Activated T-cell treated with anti-CD3 and anti-CD28 coated beads, Interleukin-2, amount 50 U/mL, for 24 hours (primary cell): Measurements from ENCODE around the gene PVALB.
A peak's percentile ranks its signal among the peaks of the same experiment; 100 is the strongest.

ENCODE experiments used
- DNase-seq: peaks from one replicate; pipeline ENCODE4 v3.0.0-alpha.2; 2020
- H3K27ac Mint-ChIP-seq: 2 replicates; pipeline ENCODE4 v1.8.0; 2020; ENCODE audit warnings: mild to moderate bottlenecking, mixed read lengths
- H3K27me3 Mint-ChIP-seq: 2 replicates; pipeline ENCODE4 v1.8.0; 2020; ENCODE audit warnings: mixed read lengths
- H3K36me3 Mint-ChIP-seq: 2 replicates; pipeline ENCODE4 v1.8.0; 2020; ENCODE audit warnings: low read depth, mixed read lengths
- H3K4me1 Mint-ChIP-seq: 2 replicates; pipeline ENCODE4 v1.8.0; 2020; ENCODE audit warnings: low read depth, mixed read lengths
- H3K4me3 Mint-ChIP-seq: 2 replicates; pipeline ENCODE4 v1.8.0; 2020; ENCODE audit warnings: mild to moderate bottlenecking, moderate library complexity, mixed read lengths
- H3K9me3 Mint-ChIP-seq: 2 replicates; pipeline ENCODE4 v1.8.0; 2020; ENCODE audit warnings: mixed read lengths

PVALB gene

DNA sequence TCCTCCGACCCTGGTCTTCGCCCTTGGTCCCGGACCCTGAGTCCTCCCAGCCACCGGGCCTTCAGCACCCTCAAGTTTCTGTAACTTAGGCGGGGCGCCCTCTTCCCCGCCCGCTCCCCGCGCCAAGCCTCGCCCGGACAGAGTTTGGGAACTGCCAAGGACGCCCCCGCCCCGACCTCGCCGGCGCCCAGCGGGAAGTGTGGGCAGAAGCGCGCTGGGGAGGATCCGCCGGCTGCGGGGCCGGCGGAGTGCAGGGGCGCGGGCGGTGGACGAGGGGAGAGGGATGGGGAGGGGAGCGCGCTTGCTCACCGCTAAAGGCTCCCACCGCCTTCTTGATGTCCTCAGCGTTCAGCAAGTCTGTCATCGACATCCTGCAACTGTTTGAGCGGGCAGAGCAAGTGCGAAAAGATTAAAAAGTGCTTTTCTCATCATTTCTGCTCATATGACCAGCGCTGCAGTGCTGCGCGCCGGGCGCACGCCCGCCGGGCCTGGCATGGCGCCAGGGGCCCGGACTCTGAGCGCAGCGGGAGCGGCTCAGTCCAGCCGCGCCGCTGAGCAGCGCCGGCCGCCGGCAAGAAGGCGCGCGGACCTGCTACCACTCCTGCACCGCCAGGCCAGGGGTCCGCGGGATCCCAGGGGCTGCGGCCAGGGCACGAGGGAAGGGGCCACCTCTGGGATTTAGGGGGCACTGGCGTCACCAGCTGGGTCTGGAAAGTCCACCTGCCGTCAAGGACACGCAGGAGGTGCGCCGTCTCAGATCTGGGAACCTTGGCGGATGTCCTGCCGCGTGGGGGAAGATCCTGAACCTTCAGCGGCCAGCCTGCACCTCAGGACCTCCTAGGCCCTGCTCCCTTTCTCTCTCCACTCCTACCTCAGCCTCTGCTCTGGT is at the start of gene PVALB:
Gene PVALB (minus strand): TSS at position 400 of the 889 bp plus-strand sequence. CDS start 30 bp downstream, at position 370.
- H3K27me3 Mint-ChIP-seq = peaks cover 72% of the 10 kb centered on the region
- no peak within 1 kb of the TSS for H3K27ac Mint-ChIP-seq
- H3K4me1 Mint-ChIP-seq = peaks cover 5% of the 10 kb centered on the region
- no peaks in the 10 kb centered on the region for H3K36me3 Mint-ChIP-seq
- no peak for DNase-seq
- no peaks in the 10 kb centered on the region for H3K9me3 Mint-ChIP-seq
- no peak within 1 kb of the TSS for H3K4me3 Mint-ChIP-seq

DNA sequence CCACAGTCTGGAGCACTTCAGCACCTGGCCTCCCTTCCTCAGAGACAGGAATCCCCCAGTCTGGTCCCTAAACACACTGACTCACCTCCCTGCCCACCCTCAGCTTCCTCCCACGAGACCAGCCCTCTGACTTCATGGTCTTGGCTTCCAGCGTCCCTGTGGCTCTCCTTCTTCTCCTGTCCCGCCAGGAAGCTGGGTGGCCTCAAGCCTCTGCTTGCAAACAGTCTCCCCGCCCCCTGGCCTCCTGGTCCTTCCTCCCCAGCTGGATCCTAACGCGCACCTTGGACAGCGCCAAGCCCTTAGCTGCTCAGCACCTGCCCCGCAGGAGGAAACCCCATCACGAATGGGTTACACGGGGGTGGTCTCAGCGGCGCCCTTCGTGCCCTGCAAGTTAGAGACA is 48.5 kb upstream of the PVALB start:
- Mint-ChIP-seq H3K27me3 (no peaks in the 10 kb centered on the region), H3K9me3 (no peaks in the 10 kb centered on the region), H3K27ac (peak overlapping the region; percentile 8), H3K36me3 (no peaks in the 10 kb centered on the region), H3K4me3 (no peak overlapping the region), H3K4me1 (peaks cover 28% of the 10 kb centered on the region)
- DNase-seq = no peak

DNA sequence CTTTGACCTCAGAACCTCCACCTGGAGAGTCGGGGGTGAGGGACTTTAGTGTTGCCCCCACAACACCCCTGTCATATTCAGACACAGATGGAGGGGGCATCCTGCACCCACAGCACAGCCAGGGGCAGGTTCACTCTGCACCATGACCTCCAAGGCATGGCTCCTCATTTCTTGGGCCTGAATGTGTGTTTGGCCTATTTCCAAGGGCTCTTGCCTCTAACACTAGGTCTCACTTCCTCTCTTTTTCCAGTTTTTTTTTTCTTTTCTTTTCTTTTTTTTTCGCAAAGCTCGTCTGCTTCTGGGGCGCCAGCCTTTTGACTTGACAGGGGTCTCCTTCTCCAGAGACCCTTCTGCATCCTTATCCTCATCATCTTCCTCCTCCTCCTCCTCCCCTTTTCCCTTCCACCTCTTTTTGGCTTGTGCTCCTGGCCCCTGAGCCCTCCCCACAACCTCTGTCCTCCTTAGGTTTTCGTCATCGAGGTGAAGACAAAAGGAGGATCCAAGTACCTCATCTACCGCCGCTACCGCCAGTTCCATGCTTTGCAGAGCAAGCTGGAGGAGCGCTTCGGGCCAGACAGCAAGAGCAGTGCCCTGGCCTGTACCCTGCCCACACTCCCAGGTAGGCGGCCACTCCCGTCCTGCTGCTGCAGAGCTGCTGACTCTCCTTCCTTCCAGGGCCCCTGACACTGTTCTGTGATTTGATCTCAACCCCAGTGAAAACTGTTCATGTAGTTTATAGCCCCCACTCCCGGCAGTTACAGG is 47.8 kb upstream of the PVALB start:
- DNase-seq = no peak
- H3K4me1 Mint-ChIP-seq = peaks cover 35% of the 10 kb centered on the region
- no peak overlapping the region for H3K4me3 Mint-ChIP-seq
- no peak overlapping the region for H3K27ac Mint-ChIP-seq
- H3K27me3 Mint-ChIP-seq = no peaks in the 10 kb centered on the region
- H3K36me3 Mint-ChIP-seq = no peaks in the 10 kb centered on the region
- no peaks in the 10 kb centered on the region for H3K9me3 Mint-ChIP-seq

GRCh38 chr22:36863979-36864378 is 47.1 kb upstream of the PVALB start:
- no peak overlapping the region for H3K27ac Mint-ChIP-seq
- DNase-seq = no peak
- no peaks in the 10 kb centered on the region for H3K27me3 Mint-ChIP-seq
- H3K36me3 Mint-ChIP-seq = no peaks in the 10 kb centered on the region
- peaks cover 37% of the 10 kb centered on the region for H3K4me1 Mint-ChIP-seq
- H3K9me3 Mint-ChIP-seq = no peaks in the 10 kb centered on the region
- H3K4me3 Mint-ChIP-seq = no peak overlapping the region

DNA sequence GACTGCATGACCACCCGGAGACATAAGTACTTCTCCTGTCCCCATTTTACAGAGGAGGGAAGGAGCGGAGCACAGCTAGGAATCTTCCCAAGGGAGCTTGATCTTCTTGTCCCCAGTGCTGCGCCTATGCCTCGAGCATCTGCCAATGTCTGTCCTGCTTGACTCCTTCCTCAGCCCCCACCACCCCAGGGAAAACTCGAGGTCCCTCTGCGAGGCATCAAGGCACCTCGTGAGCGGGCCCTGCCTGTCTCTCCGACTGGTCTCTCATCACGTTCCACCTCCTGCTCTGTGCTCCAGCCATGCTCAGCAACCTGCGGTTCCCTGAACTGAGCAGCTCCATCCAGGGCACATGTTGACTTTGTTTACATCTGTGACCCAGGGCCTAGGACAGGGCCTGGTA is 46.4 kb upstream of the PVALB start:
- no peak overlapping the region for H3K27ac Mint-ChIP-seq
- no peaks in the 10 kb centered on the region for H3K9me3 Mint-ChIP-seq
- H3K36me3 Mint-ChIP-seq = no peaks in the 10 kb centered on the region
- no peak overlapping the region for H3K4me3 Mint-ChIP-seq
- no peaks in the 10 kb centered on the region for H3K27me3 Mint-ChIP-seq
- peaks cover 37% of the 10 kb centered on the region for H3K4me1 Mint-ChIP-seq
- peak; percentile 20 for DNase-seq

DNA sequence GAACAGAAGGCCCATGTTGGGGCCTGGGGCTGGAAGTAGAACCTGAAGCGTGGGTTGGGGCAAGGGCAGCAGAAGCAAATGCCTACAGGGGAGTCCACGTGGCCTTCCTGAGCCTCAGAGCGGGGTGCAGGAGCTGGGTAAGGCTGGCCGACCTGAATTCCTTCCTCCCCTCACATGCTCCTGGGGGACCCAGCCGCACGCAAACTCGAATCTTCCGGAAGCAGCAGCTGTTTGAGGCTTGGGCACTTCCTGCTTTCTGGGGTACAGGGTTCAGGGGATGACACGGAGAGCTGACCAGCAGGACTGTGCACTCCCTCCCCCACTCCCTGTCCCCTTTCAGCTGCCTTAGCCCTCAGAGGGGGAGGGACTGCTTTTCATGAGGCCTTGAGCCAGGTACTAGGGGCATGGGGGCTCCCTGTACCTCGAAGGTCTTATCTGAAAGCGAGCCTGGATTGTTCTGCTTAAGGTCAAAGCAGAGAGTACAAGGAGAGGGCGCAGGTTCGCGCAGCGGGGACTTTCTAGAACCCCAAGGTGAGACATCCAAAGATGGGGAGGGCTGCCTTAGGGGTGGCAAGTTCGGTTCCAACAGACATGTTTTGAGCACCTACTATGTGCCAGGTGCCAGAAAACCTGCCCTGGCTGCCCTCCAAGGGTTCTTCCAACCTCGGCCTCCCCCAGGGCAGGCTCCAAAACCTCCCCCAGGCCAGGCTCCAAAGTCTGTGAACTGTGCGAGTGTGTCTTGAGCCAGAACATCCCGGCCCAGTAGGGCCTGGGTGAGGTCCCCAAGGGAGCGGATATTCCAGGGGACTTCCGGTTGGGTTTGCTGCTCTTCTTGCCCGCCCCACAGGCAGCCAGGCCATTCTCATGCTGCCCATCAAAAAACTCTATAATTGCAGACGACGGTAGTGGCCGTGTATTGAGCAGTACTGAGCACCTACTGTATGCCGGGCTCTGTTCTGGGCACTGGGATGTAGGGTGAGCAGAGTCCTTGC is 45.7 kb upstream of the PVALB start:
- Mint-ChIP-seq H3K27ac (peak overlapping the region; percentile 92), H3K4me3 (no peak overlapping the region), H3K9me3 (no peaks in the 10 kb centered on the region), H3K36me3 (no peaks in the 10 kb centered on the region), H3K4me1 (peaks cover 37% of the 10 kb centered on the region), H3K27me3 (peaks cover 2% of the 10 kb centered on the region)
- no peak for DNase-seq

DNA sequence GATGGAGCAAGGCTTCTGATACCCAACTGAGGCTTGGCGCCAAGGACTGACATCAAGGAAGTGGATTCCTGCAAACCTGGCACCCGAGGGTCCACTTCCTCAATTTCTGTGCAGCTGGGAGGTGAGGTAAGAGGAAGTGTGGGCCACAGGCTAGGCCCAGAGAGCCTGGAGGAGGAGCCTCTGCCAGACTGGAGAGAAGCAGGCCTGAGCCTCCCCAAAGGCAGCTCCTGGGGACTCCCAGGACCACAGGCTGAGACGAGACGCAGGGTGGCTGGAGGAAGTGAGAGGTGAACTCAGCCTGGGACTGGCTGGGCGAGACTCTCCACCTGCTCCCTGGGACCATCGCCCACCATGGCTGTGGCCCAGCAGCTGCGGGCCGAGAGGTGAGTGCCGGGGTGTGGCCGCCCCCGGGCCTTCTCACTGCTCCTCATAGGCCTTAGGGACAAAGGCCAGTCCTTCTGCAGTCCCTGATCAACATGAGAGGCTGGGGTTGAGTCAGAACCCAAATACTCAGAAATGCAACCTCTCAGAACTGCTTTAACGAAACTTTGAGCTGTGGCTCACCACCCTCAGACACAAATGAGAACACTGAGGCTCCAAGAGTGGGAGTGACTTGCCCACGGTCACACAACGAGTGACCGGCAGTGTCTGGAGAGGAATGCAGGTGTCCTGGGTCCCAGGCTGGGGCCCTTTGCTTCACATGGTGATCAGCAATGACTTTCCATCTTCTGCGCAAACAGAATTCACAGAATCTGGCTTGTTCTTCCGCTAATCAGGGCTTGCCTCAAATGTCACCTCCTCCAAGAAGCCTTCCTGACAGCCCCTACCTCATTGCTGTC is 44.2 kb upstream of the PVALB start, which contains the start of gene NCF4:
Gene NCF4 (plus strand): TSS at position 186 of the 839 bp plus-strand sequence. CDS start 166 bp downstream, at position 352.
- Mint-ChIP-seq H3K4me3 (peak within 1 kb of the TSS; percentile 42), H3K9me3 (no peaks in the 10 kb centered on the region), H3K27ac (peak within 1 kb of the TSS; percentile 92), H3K36me3 (no peaks in the 10 kb centered on the region), H3K4me1 (peaks cover 45% of the 10 kb centered on the region), H3K27me3 (peaks cover 10% of the 10 kb centered on the region)
- peak; percentile 65 for DNase-seq

GRCh38 chr22:36860438-36860820 is 43.6 kb upstream of the PVALB start:
- Mint-ChIP-seq H3K36me3 (no peaks in the 10 kb centered on the region), H3K4me1 (peaks cover 44% of the 10 kb centered on the region), H3K27me3 (peaks cover 10% of the 10 kb centered on the region), H3K27ac (peak overlapping the region; percentile 92), H3K4me3 (peak overlapping the region; percentile 36), H3K9me3 (no peaks in the 10 kb centered on the region)
- no peak for DNase-seq

GRCh38 chr22:36860017-36860416 is 43.2 kb upstream of the PVALB start:
- Mint-ChIP-seq H3K27ac (peak overlapping the region; percentile 92), H3K9me3 (no peaks in the 10 kb centered on the region), H3K27me3 (peaks cover 10% of the 10 kb centered on the region), H3K36me3 (no peaks in the 10 kb centered on the region), H3K4me1 (peaks cover 40% of the 10 kb centered on the region), H3K4me3 (no peak overlapping the region)
- DNase-seq = no peak

DNA sequence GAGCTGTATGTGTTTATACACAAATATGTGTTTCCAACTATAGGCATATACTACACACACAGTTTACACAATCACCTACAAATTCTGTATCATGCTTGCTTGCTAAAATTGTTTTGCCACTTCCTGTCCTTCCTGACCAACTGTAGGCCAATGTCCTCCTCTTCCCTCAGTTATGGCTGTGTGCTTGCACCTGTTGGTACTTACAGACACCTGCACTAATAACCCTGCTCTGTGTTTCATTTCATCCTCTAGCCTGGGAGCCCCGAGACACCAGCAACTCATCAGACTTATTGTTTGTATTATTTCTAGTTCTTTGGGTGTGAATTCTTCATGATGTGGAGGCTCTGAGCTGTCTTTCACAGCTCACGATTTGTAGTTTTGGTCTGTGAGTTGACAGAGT is 42.1 kb upstream of the PVALB start:
- peaks cover 38% of the 10 kb centered on the region for H3K4me1 Mint-ChIP-seq
- no peak overlapping the region for H3K27ac Mint-ChIP-seq
- no peaks in the 10 kb centered on the region for H3K9me3 Mint-ChIP-seq
- H3K4me3 Mint-ChIP-seq = no peak overlapping the region
- H3K27me3 Mint-ChIP-seq = peaks cover 10% of the 10 kb centered on the region
- H3K36me3 Mint-ChIP-seq = no peaks in the 10 kb centered on the region
- no peak for DNase-seq

DNA sequence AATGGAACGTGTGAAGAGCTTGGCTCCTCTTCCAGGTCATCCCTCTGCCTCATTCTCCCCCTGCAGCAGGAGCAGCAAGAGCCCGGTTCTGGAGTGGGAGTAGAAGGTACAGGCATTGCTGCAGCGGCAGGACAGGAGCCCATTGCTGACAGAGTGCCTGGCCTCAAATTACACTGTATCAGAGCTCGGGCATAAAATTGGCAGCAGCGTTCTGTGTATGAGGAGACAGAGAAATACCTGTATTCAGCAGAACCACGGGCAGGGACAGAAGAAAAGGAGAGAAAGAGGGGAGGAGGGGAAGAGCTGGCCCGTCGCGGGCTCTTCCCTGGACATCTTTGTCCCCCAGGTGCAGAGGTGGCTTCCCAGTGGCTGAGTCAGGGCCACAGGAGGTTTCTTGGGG is 41.3 kb upstream of the PVALB start:
- H3K4me3 Mint-ChIP-seq = no peak overlapping the region

GRCh38 chr22:36856792-36857135 is 39.9 kb upstream of the PVALB start:
- H3K4me1 Mint-ChIP-seq = peaks cover 40% of the 10 kb centered on the region
- H3K27ac Mint-ChIP-seq = no peak overlapping the region

More for the DNA sequence above, 41.3 kb upstream of the PVALB start:
- no peak overlapping the region for H3K27ac Mint-ChIP-seq
- no peaks in the 10 kb centered on the region for H3K9me3 Mint-ChIP-seq
- H3K27me3 Mint-ChIP-seq = peaks cover 10% of the 10 kb centered on the region
- H3K4me1 Mint-ChIP-seq = peaks cover 44% of the 10 kb centered on the region
- H3K36me3 Mint-ChIP-seq = no peaks in the 10 kb centered on the region
- no peak for DNase-seq

GRCh38 chr22:36856121-36856791 is 39.4 kb upstream of the PVALB start:
- peak; percentile 98 for DNase-seq
- H3K27ac Mint-ChIP-seq = no peak overlapping the region
- peaks cover 10% of the 10 kb centered on the region for H3K27me3 Mint-ChIP-seq
- H3K4me3 Mint-ChIP-seq = peak overlapping the region; percentile 4
- peaks cover 35% of the 10 kb centered on the region for H3K4me1 Mint-ChIP-seq
- H3K36me3 Mint-ChIP-seq = no peaks in the 10 kb centered on the region
- peaks cover 3% of the 10 kb centered on the region for H3K9me3 Mint-ChIP-seq

More at GRCh38 chr22:36856792-36857135, 39.9 kb upstream of the PVALB start:
- H3K9me3 Mint-ChIP-seq = peaks cover 3% of the 10 kb centered on the region
- peaks cover 10% of the 10 kb centered on the region for H3K27me3 Mint-ChIP-seq
- H3K36me3 Mint-ChIP-seq = no peaks in the 10 kb centered on the region
- DNase-seq = no peak
- no peak overlapping the region for H3K4me3 Mint-ChIP-seq
